ENCODE data around the gene TSG101. TPM values are rescaled to one million over a fixed set of nuclear protein-coding genes. Genes with fewer than 3 reads are reported as not detected.

Gene TSG101
- total RNA-seq, 1 donor: 96.1 TPM

DNA sequence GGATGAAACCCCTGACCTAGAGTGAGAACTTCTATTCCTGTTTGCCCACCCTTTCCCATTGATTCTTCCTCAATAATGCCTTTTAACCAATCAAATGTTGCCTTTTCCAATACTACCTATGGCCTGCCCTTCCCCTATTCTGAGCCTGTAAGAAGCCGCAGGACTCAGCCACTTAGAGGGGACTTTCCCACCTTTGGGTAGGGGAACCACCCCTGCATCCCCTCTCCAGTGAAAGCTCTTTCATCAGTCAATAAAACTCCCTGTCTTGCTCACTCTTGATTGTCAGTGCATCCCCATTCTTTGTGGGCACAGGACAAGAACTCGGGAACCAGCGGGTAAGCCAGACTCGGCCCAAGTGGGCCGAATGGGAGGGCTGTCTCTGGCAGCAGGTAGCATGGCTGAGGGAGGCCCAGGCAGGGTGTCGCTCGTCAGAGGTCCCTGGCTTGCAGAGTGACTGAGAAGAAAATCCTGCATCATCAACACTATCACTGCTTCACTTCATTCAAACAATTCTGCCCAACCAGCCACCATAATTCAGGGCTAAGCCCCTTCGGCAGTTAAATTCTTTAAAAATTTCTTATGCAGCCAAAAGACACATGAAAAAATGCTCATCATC lies 40.7 kb downstream of the TSG101 start:
- TF ChIP-seq, protein P1, sequence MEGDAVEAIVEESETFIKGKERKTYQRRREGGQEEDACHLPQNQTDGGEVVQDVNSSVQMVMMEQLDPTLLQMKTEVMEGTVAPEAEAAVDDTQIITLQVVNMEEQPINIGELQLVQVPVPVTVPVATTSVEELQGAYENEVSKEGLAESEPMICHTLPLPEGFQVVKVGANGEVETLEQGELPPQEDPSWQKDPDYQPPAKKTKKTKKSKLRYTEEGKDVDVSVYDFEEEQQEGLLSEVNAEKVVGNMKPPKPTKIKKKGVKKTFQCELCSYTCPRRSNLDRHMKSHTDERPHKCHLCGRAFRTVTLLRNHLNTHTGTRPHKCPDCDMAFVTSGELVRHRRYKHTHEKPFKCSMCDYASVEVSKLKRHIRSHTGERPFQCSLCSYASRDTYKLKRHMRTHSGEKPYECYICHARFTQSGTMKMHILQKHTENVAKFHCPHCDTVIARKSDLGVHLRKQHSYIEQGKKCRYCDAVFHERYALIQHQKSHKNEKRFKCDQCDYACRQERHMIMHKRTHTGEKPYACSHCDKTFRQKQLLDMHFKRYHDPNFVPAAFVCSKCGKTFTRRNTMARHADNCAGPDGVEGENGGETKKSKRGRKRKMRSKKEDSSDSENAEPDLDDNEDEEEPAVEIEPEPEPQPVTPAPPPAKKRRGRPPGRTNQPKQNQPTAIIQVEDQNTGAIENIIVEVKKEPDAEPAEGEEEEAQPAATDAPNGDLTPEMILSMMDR (IDR thresholded peaks at IDR 0.05; ENCODE audit: insufficient read depth, low read length): no peak
- no peak for DNase-seq (ENCODE audit: low read depth)
- no peak overlapping the region for H3K4me3 ChIP-seq (ENCODE audit: low read depth, low read length)

DNA sequence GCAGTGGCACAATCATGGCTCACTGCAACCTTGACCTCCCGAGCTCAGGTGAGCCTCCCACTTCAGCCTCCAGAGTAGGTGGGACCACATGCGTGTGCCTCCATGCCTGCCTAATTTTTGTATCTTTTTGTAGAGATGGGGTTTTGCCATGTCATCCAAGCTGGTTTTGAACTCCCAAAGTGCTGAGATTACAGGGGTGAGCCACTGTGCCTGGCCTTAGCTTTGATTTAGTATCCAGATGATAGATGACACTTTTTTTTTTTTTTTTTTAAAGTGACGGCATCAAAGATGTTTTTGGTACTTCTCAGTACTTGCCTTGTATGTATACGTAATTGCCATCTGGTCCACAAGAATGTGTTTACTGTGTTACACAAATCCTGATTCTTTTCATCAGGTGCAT lies 47.7 kb downstream of the TSG101 start:
- TF ChIP-seq, protein P1 (IDR thresholded peaks at IDR 0.05; ENCODE audit: insufficient read depth, low read length): no peak
- H3K4me3 ChIP-seq (ENCODE audit: low read depth, low read length): no peak overlapping the region
- DNase-seq (ENCODE audit: low read depth): no peak

DNA sequence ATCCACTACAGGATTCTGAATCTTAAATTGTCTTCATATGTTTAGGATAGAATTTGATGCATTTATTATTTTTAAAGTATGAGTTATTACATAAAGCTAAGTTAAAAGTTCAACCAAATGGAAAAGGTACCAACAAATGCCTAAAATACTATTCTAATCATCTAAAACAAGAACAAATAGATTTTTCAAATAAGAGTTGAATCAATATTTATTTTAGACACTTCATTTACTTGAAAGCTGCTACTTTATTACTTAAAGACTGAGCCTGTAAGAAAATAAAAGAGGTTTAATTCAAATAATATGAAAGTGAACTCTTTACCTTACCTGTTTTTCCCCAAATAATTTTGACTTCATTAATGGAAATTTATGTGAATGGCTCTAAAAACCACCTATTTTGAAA lies 54.2 kb downstream of the TSG101 start:
- no peak overlapping the region for H3K4me3 ChIP-seq (ENCODE audit: low read depth, low read length)
- no peak for DNase-seq (ENCODE audit: low read depth)
- TF ChIP-seq, protein P1 (IDR thresholded peaks at IDR 0.05; ENCODE audit: insufficient read depth, low read length): no peak

DNA sequence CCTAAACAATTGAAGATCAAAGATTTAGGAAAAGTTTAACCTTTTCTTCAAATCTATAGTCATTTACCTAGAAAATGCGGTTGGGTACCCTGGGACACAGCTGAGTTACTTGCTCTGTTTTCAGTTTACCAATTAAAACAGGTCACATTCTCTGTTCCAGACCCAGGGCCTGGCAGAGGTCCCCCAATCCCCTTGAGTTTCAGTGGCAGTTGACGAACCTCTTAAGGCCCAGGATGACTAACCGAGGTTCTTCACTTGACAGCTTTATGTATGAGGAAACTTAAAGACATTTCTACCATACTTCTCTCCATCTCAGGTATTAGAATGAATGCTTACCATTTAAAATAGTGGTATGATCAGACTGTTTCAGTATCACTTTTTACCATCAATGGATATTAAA lies 54.7 kb downstream of the TSG101 start:
- no peak for DNase-seq (ENCODE audit: low read depth)
- H3K4me3 ChIP-seq (ENCODE audit: low read depth, low read length): no peak overlapping the region
- TF ChIP-seq, protein P1 (IDR thresholded peaks at IDR 0.05; ENCODE audit: insufficient read depth, low read length): no peak

DNA sequence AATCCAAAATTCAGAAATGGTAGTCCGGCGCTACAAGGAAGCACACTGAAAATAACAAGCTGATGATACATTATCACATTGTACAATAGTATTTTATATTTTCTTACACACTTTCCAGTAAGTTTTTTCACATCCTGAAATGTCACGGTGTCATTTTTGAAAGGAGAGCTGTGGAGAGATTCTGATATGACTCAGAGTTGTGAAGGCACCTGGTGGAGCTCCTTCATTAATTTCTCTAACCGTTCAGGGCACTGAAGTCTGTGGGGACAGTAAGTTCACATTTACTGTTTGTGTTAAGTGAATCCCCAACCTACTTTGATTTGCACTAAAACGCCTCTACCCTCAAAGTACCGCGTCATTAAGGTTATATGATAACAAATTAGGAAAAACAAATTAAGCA lies 57.8 kb downstream of the TSG101 start:
- TF ChIP-seq, protein P1 (IDR thresholded peaks at IDR 0.05; ENCODE audit: insufficient read depth, low read length): no peak
- H3K4me3 ChIP-seq (ENCODE audit: low read depth, low read length): no peak overlapping the region
- no peak for DNase-seq (ENCODE audit: low read depth)

DNA sequence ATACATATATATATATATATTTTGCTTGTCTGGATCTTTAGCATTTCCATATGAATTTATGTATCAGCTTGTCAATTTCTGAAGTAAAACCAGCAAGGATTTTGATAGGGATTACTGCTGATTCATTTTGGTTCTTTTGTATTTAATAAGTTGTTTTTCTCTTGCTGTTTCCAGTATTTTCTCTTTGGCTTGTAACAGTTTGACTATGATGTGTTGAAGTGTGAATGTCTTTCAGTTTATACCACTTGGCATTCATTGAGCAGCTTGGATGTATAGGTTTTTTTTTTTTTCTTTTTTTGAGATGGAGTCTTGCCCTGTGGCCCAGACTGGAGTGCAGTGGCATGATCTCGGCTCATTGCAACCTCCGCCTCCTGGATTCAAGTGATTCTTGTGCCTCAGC lies 58.7 kb downstream of the TSG101 start:
- no peak for DNase-seq (ENCODE audit: low read depth)

More for the DNA sequence above, 58.7 kb downstream of the TSG101 start:
- TF ChIP-seq, protein P1 (IDR thresholded peaks at IDR 0.05; ENCODE audit: insufficient read depth, low read length): no peak
- H3K4me3 ChIP-seq (ENCODE audit: low read depth, low read length): no peak overlapping the region
